GM23338 (cell line): ENCODE measurements around the gene PSMA7. TPM values are rescaled to one million over a fixed set of nuclear protein-coding genes. Genes with fewer than 3 reads are reported as not detected.

Experiments used
- ATAC-seq: fragments of 200-7000 bp; cut with Tn5 transposase; 3 replicates; pipeline ENCODE4 v1.9.1; 2020
- DNase-seq: peaks from one replicate; pipeline ENCODE4 v3.0.0-alpha.2; 2015; ENCODE audit warnings: low spot score
- H2AFZ ChIP-seq: fragments of 200-600 bp; sonication (generic); 2 replicates; pipeline ENCODE4 v1.8.0; 2016; ENCODE audit warnings: antibody characterized with exemption, mild to moderate bottlenecking, moderate library complexity
- H3F3A ChIP-seq: fragments of 200-600 bp; sonication (generic); replicated peaks from 2 replicates; pipeline ENCODE4 v1.8.0; 2017; ENCODE audit warnings: antibody characterized with exemption, mixed run types, low read depth
- H3K27ac ChIP-seq: fragments of 200-600 bp; sonication (generic); 2 replicates; pipeline ENCODE4 v1.6.1; 2016; ENCODE audit warnings: low read depth
- H3K27me3 ChIP-seq: fragments of 200-600 bp; sonication (generic); 2 replicates; pipeline ENCODE4 v1.8.0; 2016; ENCODE audit warnings: mild to moderate bottlenecking, mixed run types, moderate library complexity; ENCODE audit not compliant: insufficient read depth
- H3K36me3 ChIP-seq: fragments of 200-600 bp; sonication (generic); 2 replicates; pipeline ENCODE4 v1.8.0; 2016; ENCODE audit warnings: mild to moderate bottlenecking; ENCODE audit not compliant: insufficient read depth
- H3K4me1 ChIP-seq: fragments of 200-600 bp; sonication (generic); 2 replicates; pipeline ENCODE4 v1.8.0; 2016; ENCODE audit warnings: mild to moderate bottlenecking, moderate library complexity; ENCODE audit not compliant: insufficient read depth
- H3K4me2 ChIP-seq: fragments of 200-600 bp; sonication (generic); 2 replicates; pipeline ENCODE4 v1.7.1; 2017; ENCODE audit warnings: mixed run types
- H3K4me3 ChIP-seq: fragments of 200-600 bp; sonication (generic); 2 replicates; pipeline ENCODE4 v1.6.1; 2016; ENCODE audit warnings: mixed run types
- H3K79me2 ChIP-seq: fragments of 200-600 bp; sonication (generic); replicated peaks from 2 replicates; pipeline ENCODE4 v1.8.0; 2017; ENCODE audit warnings: mild to moderate bottlenecking; ENCODE audit not compliant: insufficient read depth
- H3K9me2 ChIP-seq: fragments of 200-600 bp; sonication (generic); 2 replicates; pipeline ENCODE4 v1.8.0; 2017; ENCODE audit not compliant: insufficient read depth
- H4K20me1 ChIP-seq: fragments of 200-600 bp; sonication (generic); replicated peaks from 2 replicates; pipeline ENCODE4 v1.8.0; 2017; ENCODE audit warnings: mild to moderate bottlenecking; ENCODE audit not compliant: insufficient read depth
- H3K27ac Mint-ChIP-seq: 2 replicates; pipeline ENCODE4 v1.8.0; 2020; ENCODE audit warnings: inconsistent platforms, mild to moderate bottlenecking, moderate library complexity, mixed read lengths
- H3K27me3 Mint-ChIP-seq: 3 replicates; pipeline ENCODE4 v1.8.0; 2022; ENCODE audit warnings: low read depth, mild to moderate bottlenecking, moderate library complexity, mixed read lengths, inconsistent platforms; ENCODE audit not compliant: insufficient read depth, poor library complexity
- H3K36me3 Mint-ChIP-seq: 3 replicates; pipeline ENCODE4 v1.8.0; 2021; ENCODE audit warnings: low read depth, mild to moderate bottlenecking, inconsistent platforms, moderate library complexity, mixed read lengths
- H3K4me1 Mint-ChIP-seq: 3 replicates; pipeline ENCODE4 v1.8.0; 2020; ENCODE audit warnings: mild to moderate bottlenecking, inconsistent platforms, mixed read lengths
- H3K4me3 Mint-ChIP-seq: 3 replicates; pipeline ENCODE4 v1.8.0; 2021; ENCODE audit warnings: moderate library complexity, mild to moderate bottlenecking, inconsistent platforms, mixed read lengths
- H3K9me3 Mint-ChIP-seq: 3 replicates; pipeline ENCODE4 v1.8.0; 2020; ENCODE audit warnings: moderate library complexity, mild to moderate bottlenecking, inconsistent platforms, mixed read lengths
- EZH2phosphoT487 ChIP-seq: fragments of 200-600 bp; sonication (generic); IDR thresholded peaks from one replicate; pipeline ENCODE4 v1.8.1; 2018; ENCODE audit warnings: antibody characterized with exemption; ENCODE audit not compliant: unreplicated experiment
- POLR2AphosphoS5 ChIP-seq: IDR thresholded peaks from 2 replicates; pipeline ENCODE4 v1.6.1; 2016; ENCODE audit warnings: antibody characterized with exemption, low read depth
- STAT1 ChIP-seq: IDR thresholded peaks from one replicate; pipeline ENCODE4 v1.6.1; 2016; ENCODE audit warnings: antibody characterized with exemption; ENCODE audit not compliant: unreplicated experiment
- ZNF114 ChIP-seq: fragments of 250-450 bp; sonication (Bioruptor Pico); IDR thresholded peaks from 2 replicates; pipeline ENCODE4 v1.5.0; 2020; ENCODE audit warnings: mild to moderate bottlenecking, moderate library complexity
- ZNF331 ChIP-seq: fragments of 250-450 bp; sonication (Bioruptor Pico); IDR thresholded peaks from 2 replicates; pipeline ENCODE4 v1.5.0; 2020; ENCODE audit warnings: low read depth, mild to moderate bottlenecking, moderate library complexity
- polyA plus RNA-seq: library from polyadenylated mRNA; unstranded; fragments of >200 nt; fragmentation: Nextera tagmentation; extraction: Ambion mirVana; gene quantifications from 2 replicates; pipeline ENCODE4 v1.2.1, GENCODE V29; 2016
- total RNA-seq: library from RNA; depleted of rRNA; stranded (reverse); fragments of >200 nt; shearing (Covaris generic); gene quantifications from 2 replicates; pipeline ENCODE4 v1.2.3, GENCODE V29; 2014
- TF ChIP-seq, protein P1 (sequence below): IDR thresholded peaks from 2 replicates; pipeline ENCODE4 v1.6.1; 2016; ENCODE audit warnings: antibody characterized with exemption
- TF ChIP-seq, protein P2 (sequence below), 2 experiments: fragments of 200-600 bp in 1 of 2; sonication (generic) in 1 of 2; conservative IDR thresholded peaks; 2 replicates each; pipeline versions ENCODE4 v1.5.1 to v1.6.1; 2016 to 2017; ENCODE audit warnings: antibody characterized with exemption in 2 of 2, low read depth in 2 of 2, mild to moderate bottlenecking in 2 of 2, moderate library complexity in 1 of 2
- TF ChIP-seq, protein P3 (sequence below): IDR thresholded peaks from one replicate; pipeline ENCODE4 v1.6.1; 2018; ENCODE audit warnings: antibody characterized with exemption; ENCODE audit not compliant: unreplicated experiment

The PSMA7 gene
- total and polyA plus RNA-seq, 2 experiments from 2014 or later: 357 to 628 TPM

DNA sequence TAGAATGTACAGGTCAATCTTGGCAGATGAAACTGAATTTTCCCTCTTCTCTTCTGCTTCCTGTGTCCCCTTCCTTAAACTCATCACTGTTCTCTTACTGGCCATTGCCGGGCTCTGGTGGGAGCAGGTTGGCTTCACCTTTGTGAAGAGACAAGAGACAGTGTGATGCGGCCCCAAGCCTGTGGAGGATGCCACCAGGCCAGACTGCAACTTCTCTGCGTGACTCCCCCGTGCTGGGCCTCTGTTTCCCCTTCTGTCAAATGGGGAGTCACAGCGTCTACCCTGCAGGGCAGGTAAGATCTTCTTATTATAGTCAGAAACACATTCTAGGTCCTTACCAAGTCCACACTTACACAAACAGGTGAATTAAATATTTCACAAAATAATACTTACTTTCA is 22.8 kb downstream of the PSMA7 start (continued):
- TF ChIP-seq, protein P1, sequence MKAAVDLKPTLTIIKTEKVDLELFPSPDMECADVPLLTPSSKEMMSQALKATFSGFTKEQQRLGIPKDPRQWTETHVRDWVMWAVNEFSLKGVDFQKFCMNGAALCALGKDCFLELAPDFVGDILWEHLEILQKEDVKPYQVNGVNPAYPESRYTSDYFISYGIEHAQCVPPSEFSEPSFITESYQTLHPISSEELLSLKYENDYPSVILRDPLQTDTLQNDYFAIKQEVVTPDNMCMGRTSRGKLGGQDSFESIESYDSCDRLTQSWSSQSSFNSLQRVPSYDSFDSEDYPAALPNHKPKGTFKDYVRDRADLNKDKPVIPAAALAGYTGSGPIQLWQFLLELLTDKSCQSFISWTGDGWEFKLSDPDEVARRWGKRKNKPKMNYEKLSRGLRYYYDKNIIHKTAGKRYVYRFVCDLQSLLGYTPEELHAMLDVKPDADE: no peak
- TF ChIP-seq, protein P2, sequence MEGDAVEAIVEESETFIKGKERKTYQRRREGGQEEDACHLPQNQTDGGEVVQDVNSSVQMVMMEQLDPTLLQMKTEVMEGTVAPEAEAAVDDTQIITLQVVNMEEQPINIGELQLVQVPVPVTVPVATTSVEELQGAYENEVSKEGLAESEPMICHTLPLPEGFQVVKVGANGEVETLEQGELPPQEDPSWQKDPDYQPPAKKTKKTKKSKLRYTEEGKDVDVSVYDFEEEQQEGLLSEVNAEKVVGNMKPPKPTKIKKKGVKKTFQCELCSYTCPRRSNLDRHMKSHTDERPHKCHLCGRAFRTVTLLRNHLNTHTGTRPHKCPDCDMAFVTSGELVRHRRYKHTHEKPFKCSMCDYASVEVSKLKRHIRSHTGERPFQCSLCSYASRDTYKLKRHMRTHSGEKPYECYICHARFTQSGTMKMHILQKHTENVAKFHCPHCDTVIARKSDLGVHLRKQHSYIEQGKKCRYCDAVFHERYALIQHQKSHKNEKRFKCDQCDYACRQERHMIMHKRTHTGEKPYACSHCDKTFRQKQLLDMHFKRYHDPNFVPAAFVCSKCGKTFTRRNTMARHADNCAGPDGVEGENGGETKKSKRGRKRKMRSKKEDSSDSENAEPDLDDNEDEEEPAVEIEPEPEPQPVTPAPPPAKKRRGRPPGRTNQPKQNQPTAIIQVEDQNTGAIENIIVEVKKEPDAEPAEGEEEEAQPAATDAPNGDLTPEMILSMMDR (conservative IDR thresholded peaks at IDR 0.05; ENCODE audit: low read depth in 2 of 2): no peak
- TF ChIP-seq ZNF331 (CRISPR knock-in tag): no peak
- no peak for TF ChIP-seq STAT1
- TF ChIP-seq POLR2AphosphoS5: no peak
- TF ChIP-seq EZH2phosphoT487: no peak
- no peak for TF ChIP-seq ZNF114
- TF ChIP-seq, protein P3, sequence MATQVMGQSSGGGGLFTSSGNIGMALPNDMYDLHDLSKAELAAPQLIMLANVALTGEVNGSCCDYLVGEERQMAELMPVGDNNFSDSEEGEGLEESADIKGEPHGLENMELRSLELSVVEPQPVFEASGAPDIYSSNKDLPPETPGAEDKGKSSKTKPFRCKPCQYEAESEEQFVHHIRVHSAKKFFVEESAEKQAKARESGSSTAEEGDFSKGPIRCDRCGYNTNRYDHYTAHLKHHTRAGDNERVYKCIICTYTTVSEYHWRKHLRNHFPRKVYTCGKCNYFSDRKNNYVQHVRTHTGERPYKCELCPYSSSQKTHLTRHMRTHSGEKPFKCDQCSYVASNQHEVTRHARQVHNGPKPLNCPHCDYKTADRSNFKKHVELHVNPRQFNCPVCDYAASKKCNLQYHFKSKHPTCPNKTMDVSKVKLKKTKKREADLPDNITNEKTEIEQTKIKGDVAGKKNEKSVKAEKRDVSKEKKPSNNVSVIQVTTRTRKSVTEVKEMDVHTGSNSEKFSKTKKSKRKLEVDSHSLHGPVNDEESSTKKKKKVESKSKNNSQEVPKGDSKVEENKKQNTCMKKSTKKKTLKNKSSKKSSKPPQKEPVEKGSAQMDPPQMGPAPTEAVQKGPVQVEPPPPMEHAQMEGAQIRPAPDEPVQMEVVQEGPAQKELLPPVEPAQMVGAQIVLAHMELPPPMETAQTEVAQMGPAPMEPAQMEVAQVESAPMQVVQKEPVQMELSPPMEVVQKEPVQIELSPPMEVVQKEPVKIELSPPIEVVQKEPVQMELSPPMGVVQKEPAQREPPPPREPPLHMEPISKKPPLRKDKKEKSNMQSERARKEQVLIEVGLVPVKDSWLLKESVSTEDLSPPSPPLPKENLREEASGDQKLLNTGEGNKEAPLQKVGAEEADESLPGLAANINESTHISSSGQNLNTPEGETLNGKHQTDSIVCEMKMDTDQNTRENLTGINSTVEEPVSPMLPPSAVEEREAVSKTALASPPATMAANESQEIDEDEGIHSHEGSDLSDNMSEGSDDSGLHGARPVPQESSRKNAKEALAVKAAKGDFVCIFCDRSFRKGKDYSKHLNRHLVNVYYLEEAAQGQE: no peak

DNA sequence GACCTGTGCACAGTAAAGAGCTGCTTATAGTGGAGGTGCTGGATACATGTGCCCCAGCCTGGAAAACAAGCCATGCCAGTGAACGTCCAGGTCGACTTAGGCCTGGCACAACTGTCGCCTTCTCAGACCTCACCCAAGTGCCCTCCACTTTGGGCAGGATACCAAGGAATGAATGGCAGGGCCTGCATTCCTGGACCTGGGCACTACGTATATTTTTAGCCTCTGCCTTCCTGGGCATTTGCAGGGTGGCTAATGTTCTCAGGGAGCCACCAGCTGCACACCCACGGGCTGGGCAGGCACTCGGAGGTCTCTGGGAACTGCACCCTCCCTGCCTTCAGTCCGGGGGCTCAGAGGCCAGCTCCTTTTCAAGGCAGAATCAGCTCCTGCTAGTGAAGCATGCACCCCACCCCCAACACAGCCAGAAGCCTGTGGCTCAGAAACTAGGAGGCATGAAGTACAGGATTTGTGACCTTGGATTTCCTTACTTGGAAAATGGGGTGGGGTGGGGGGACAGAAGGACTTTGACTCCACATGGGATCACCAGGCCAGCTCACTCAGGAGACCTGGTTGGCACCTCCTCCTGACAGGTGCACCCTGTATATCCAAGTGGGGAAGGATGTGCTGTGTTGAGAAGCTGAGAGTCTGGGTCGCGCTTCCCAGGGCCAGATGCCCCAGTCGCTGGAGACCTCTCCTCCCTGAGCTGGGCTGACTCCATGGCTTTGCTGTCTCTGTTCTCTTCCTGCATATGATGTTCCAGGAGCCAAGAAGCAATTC is 23.4 kb downstream of the PSMA7 start:
- H3K27me3 Mint-ChIP-seq: peaks cover 17% of the 10 kb centered on the region
- H3K4me1 ChIP-seq: peaks cover 16% of the 10 kb centered on the region
- no peak overlapping the region for H3K4me3 ChIP-seq
- H3K27ac Mint-ChIP-seq: no peak overlapping the region
- H3K36me3 ChIP-seq: peaks cover 4% of the 10 kb centered on the region
- H3K9me3 Mint-ChIP-seq: no peaks in the 10 kb centered on the region; the same call in 2 of the 3 replicates
- no peak overlapping the region for H3K27ac ChIP-seq
- DNase-seq: no peak
- no peak overlapping the region for H2AFZ ChIP-seq
- H3K79me2 ChIP-seq: peaks cover 19% of the 10 kb centered on the region
- H3K4me1 Mint-ChIP-seq: peaks cover 41% of the 10 kb centered on the region
- peak overlapping the region; percentile 79; the same call in 1 of the 3 replicates for H3K4me3 Mint-ChIP-seq
- no peak for ATAC-seq
- no peaks in the 10 kb centered on the region for H3K27me3 ChIP-seq
- peaks cover 13% of the 10 kb centered on the region; the same call in 1 of the 2 replicates for H3F3A ChIP-seq
- H4K20me1 ChIP-seq: peaks cover 14% of the 10 kb centered on the region
- no peak overlapping the region for H3K4me2 ChIP-seq
- no peaks in the 10 kb centered on the region for H3K9me2 ChIP-seq
- peaks cover 14% of the 10 kb centered on the region for H3K36me3 Mint-ChIP-seq
- TF ChIP-seq, protein P3: no peak
- TF ChIP-seq STAT1 (no peak), ZNF114 (no peak)
